Mesendoderm (in vitro differentiated cells): ENCODE data around the gene KLHL18. TPM values are rescaled to one million over a fixed set of nuclear protein-coding genes. Genes with fewer than 3 reads are reported as not detected.
A peak's percentile ranks its signal among the peaks of the same experiment; 100 is the strongest.

Experiments used
- DNase-seq: peaks from one replicate; pipeline ENCODE4 v3.0.0; 2013
- H2AK5ac ChIP-seq: 2 replicates; pipeline ENCODE4 v1.6.1; 2013; ENCODE audit warnings: low read length, inconsistent platforms
- H2BK120ac ChIP-seq: 2 replicates; pipeline ENCODE4 v1.6.1; 2013; ENCODE audit warnings: low read depth, mild to moderate bottlenecking, low read length, moderate library complexity, mixed read lengths
- H2BK15ac ChIP-seq: replicated peaks from 2 replicates; pipeline ENCODE4 v1.6.1; 2013; ENCODE audit warnings: low read depth, mild to moderate bottlenecking, moderate library complexity
- H2BK5ac ChIP-seq: 2 replicates; pipeline ENCODE4 v1.6.1; 2013; ENCODE audit warnings: low read length, inconsistent platforms
- H3K18ac ChIP-seq: 2 replicates; pipeline ENCODE4 v1.6.1; 2013; ENCODE audit warnings: mild to moderate bottlenecking, low read length, mixed read lengths
- H3K23ac ChIP-seq: one replicate; pipeline ENCODE4 v1.6.1; 2013; ENCODE audit warnings: low read length
- H3K27ac ChIP-seq: 2 replicates; pipeline ENCODE4 v1.5.1; 2013; ENCODE audit warnings: low read depth, mild to moderate bottlenecking, inconsistent platforms, low read length, moderate library complexity
- H3K27me3 ChIP-seq: 2 replicates; pipeline ENCODE4 v1.6.1; 2013; ENCODE audit warnings: low read length, control low read depth, mild to moderate bottlenecking, inconsistent platforms; ENCODE audit not compliant: insufficient read depth, poor library complexity
- H3K36me3 ChIP-seq: 2 replicates; pipeline ENCODE4 v1.6.1; 2013; ENCODE audit warnings: low read length, inconsistent platforms; ENCODE audit not compliant: control insufficient read depth, insufficient read depth
- H3K4ac ChIP-seq: one replicate; pipeline ENCODE4 v1.6.1; 2013; ENCODE audit warnings: low read depth, mild to moderate bottlenecking, low read length, moderate library complexity
- H3K4me1 ChIP-seq: 2 replicates; pipeline ENCODE4 v1.6.1; 2013; ENCODE audit warnings: low read depth, low read length, inconsistent platforms; ENCODE audit not compliant: control insufficient read depth
- H3K4me2 ChIP-seq: 2 replicates; pipeline ENCODE4 v1.6.1; 2013; ENCODE audit warnings: low read length
- H3K4me3 ChIP-seq: 2 replicates; pipeline ENCODE4 v1.5.1; 2013; ENCODE audit warnings: mild to moderate bottlenecking, low read length
- H3K56ac ChIP-seq: one replicate; pipeline ENCODE4 v1.6.1; 2013; ENCODE audit warnings: low read length
- H3K79me1 ChIP-seq: 2 replicates; pipeline ENCODE4 v1.6.1; 2013; ENCODE audit warnings: low read length, inconsistent platforms
- H3K79me2 ChIP-seq: 2 replicates; pipeline ENCODE4 v1.6.1; 2013; ENCODE audit warnings: mild to moderate bottlenecking, low read length; ENCODE audit not compliant: control insufficient read depth, insufficient read depth
- H3K9ac ChIP-seq: 2 replicates; pipeline ENCODE4 v1.6.1; 2013; ENCODE audit warnings: low read length, inconsistent platforms
- H4K5ac ChIP-seq: one replicate; pipeline ENCODE4 v1.6.1; 2013; ENCODE audit warnings: low read length
- H4K8ac ChIP-seq: one replicate; pipeline ENCODE4 v1.6.1; 2013; ENCODE audit warnings: low read depth, mild to moderate bottlenecking, control low read depth, low read length, moderate library complexity
- WGBS: extraction: QIAGEN DNeasy Blood & Tissue Kit; methylation state at CpG from one replicate; pipeline ENCODE4 v1.1.7; 2013; ENCODE audit warnings: low lambda C conversion rate, missing lambda C conversion rate; ENCODE audit not compliant: insufficient coverage; ENCODE audit errors: extremely low coverage; 5-methylcytosine and 5-hydroxymethylcytosine counted together
- polyA plus RNA-seq, 2 experiments: library from polyadenylated mRNA; stranded (reverse); fragments of 200-250 nt; gene quantifications; one replicate each; pipeline ENCODE4 v1.2.3, GENCODE V29; 2013

The KLHL18 gene
- polyA plus RNA-seq (2013, experiment 1 of 2) = 13.6 TPM
- 13.6 TPM for polyA plus RNA-seq (2013, experiment 2 of 2)

DNA sequence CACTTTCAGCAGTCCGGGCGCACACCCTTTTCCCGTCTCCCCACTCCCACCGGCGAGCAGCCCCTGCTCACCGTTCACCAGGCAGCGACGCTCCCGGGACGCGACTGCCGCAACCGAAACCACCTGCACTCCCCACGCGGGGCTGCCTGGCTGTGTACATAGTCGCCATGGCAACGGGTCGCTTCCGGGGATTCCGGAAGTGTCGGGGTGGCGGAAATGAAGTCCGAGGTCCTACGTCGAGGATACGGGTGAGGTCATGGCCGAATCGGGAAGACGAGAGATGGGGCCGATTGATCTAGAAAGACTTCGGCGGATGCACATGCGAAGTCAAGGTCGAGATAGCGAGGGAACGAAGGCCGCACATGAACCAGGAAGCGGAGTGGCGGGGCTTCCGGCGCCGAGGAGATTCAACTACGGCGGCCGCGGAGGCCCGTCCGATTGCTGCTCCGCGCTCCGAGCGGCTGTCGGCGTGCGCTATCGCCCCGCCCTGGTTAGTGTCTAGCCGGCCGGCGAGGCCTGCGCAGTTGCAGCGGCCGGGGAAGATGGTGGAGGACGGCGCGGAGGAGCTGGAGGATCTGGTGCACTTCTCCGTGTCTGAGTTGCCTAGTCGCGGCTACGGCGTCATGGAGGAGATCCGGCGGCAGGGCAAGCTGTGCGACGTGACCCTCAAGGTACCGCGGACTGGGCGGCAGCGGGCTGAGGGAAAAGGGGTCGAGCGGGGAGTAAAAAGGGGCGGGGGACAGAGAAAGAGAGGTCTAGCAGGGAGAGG lies at the start of gene KLHL18, which contains the start of gene KIF9:
TSS of gene KLHL18 (plus strand) at position 521 of the 769 bp plus-strand sequence. CDS start at position 543, 22 bp downstream.
TSS of gene KIF9 (minus strand) at position 376 of the 769 bp plus-strand sequence. CDS start 5,425 bp downstream, outside the sequence.
- Histone ChIP-seq H3K4me3 (peak within 1 kb of the TSS; percentile 94), H3K18ac (peak within 1 kb of the TSS; percentile 77), H4K5ac (no peak within 1 kb of the TSS), H3K9ac (peak within 1 kb of the TSS; percentile 93), H2BK5ac (peak within 1 kb of the TSS; percentile 97), H3K56ac (peak within 1 kb of the TSS; percentile 99), H3K4me1 (no peaks in the 10 kb centered on the region), H2AK5ac (no peak within 1 kb of the TSS), H3K4me2 (peak within 1 kb of the TSS; percentile 93), H3K4ac (no peak within 1 kb of the TSS), H2BK15ac (no peak within 1 kb of the TSS), H3K23ac (peak within 1 kb of the TSS; percentile 95), H3K27ac (peak within 1 kb of the TSS; percentile 46), H3K36me3 (no peaks in the 10 kb centered on the region), H3K79me1 (peaks cover 16% of the 10 kb centered on the region), H2BK120ac (no peak within 1 kb of the TSS), H3K27me3 (no peaks in the 10 kb centered on the region), H3K79me2 (peaks cover 29% of the 10 kb centered on the region), H4K8ac (no peak within 1 kb of the TSS)
- peak; percentile 97 for DNase-seq
- WGBS = no CpG with 5 or more reads among the region's 82 CpGs

DNA sequence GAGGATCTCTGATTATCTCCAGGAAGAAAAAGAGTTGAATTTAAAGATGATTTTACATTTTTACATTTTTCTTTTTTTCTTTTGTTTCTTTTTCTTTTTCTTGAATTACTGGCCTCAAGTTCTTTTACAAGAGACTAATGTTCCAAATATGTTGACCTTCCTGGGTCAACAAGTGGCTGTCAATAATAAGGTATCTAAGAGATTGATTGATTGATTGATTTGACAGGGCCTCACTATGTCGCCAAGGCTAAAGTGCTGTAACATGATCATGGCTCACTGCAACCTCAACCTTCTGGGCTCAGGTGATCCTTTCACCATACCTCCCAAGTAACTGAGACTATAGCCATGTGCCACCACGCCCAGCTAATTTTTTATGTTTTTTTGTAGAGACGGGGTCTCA lies 44.7 kb upstream of the KLHL18 start:
- Histone ChIP-seq H4K5ac (no peak overlapping the region), H3K79me1 (no peaks in the 10 kb centered on the region), H3K4me1 (no peaks in the 10 kb centered on the region), H3K23ac (no peak overlapping the region), H3K27ac (no peak overlapping the region), H3K36me3 (no peaks in the 10 kb centered on the region), H2BK5ac (no peak overlapping the region), H3K4me2 (no peak overlapping the region), H3K79me2 (no peaks in the 10 kb centered on the region), H2BK120ac (no peak overlapping the region), H3K56ac (no peak overlapping the region), H3K4me3 (no peak overlapping the region), H4K8ac (no peak overlapping the region), H3K18ac (no peak overlapping the region), H3K27me3 (no peaks in the 10 kb centered on the region), H3K9ac (no peak overlapping the region), H2AK5ac (no peak overlapping the region), H2BK15ac (no peak overlapping the region), H3K4ac (no peak overlapping the region)
- no CpG with 5 or more reads among the region's 3 CpGs for WGBS
- DNase-seq = no peak

DNA sequence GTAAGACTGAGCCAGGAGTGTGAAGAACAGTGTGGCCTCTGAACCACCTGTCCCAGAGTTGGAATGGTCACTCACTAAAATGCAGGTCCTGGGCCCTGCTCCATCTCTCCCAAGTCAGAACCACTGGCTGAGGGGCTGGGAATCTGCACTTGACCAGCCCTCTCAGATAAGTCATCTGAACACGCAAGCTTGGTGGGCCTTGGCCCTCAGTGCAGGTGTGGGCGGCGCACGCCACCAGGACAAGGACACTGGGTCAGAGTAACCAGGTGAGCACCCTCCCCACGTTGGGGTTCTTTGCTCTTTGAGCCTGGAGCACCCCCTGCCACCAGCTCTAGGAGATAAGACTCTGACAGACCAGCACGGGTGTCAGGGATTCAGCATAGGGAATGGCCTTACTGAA lies 42.8 kb upstream of the KLHL18 start:
- Histone ChIP-seq H3K4me2 (no peak overlapping the region), H3K9ac (no peak overlapping the region), H3K18ac (no peak overlapping the region), H3K4ac (no peak overlapping the region), H3K27me3 (no peaks in the 10 kb centered on the region), H2AK5ac (no peak overlapping the region), H3K79me1 (no peaks in the 10 kb centered on the region), H2BK120ac (no peak overlapping the region), H3K27ac (no peak overlapping the region), H3K36me3 (no peaks in the 10 kb centered on the region), H2BK5ac (no peak overlapping the region), H3K4me1 (no peaks in the 10 kb centered on the region), H3K23ac (no peak overlapping the region), H2BK15ac (no peak overlapping the region), H3K79me2 (no peaks in the 10 kb centered on the region), H3K56ac (no peak overlapping the region), H3K4me3 (no peak overlapping the region), H4K8ac (no peak overlapping the region), H4K5ac (no peak overlapping the region)
- DNase-seq = no peak
- whole genome bisulfite sequencing = no CpG with 5 or more reads among the region's 6 CpGs

DNA sequence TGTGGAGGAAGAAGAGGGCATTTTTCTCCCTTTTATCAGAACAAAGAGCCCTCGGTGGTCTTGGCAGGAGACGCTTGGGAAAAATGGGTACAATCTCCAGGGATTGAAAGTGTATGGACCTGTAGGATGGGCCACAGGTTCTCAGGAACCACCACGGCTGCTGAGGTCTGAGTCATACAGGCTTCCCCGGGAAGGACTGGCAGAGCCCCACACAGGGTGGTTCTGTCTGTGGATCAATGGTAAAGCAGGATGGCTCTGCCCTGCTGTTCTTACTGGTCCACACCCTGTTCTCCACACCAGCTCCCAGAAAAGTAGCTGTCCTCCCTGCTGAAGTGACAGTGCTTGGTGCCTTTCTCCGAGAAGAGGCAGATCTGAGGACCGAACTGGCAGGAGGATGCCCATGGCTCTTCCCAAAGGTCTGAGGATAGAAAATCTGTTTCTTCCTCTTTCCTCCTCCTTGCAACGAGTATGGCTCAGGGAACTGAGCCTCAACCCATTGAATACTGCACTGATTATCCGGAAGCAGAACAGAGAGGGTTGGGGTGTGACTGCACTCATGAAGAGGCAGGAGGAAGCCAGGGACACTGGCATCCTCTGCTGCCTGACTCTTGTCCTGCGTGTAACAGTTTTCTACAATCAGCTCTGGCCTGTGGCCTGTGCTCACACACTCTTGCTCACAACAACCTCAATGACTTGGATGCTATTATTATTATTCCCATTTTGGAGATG lies 39.2 kb upstream of the KLHL18 start:
- WGBS = no CpG with 5 or more reads among the region's 9 CpGs

DNA sequence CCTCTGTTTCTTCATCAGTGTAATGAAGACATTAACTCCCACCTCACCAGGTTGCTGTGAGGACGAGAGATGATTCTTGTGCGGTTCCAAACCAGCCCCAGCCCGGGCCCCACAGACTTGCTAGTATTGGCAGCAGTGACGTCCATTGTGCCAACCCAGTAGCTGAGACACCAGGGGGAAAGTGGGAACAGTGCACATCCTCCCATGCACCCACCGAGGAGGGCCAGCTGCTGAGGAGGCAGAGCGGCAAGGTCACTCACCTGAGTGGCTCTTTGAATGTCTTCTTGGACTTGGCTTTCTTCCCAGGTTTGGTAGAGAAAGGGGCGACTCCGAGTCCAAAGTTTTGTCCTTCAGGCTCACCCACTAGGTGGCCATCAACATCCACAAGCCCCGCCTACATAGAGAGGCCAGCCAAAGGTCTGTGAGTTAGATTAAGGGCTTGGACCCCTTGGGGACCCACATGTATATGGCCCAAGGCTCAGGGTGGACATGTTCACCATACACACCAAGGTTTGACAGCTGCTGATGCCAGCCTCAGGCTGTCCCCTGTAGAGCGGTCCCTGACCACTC lies 38.1 kb upstream of the KLHL18 start:
- no peak overlapping the region for H2BK5ac ChIP-seq
- no peak overlapping the region for H2BK15ac ChIP-seq
- H3K27ac ChIP-seq = no peak overlapping the region
- no CpG with 5 or more reads among the region's 10 CpGs for WGBS
- no peak for DNase-seq
- H3K4me3 ChIP-seq = no peak overlapping the region
- no peaks in the 10 kb centered on the region for H3K27me3 ChIP-seq
- no peak overlapping the region for H3K9ac ChIP-seq
- H3K56ac ChIP-seq = no peak overlapping the region
- H3K79me2 ChIP-seq = no peaks in the 10 kb centered on the region
- no peaks in the 10 kb centered on the region for H3K79me1 ChIP-seq
- H4K5ac ChIP-seq = no peak overlapping the region
- no peaks in the 10 kb centered on the region for H3K36me3 ChIP-seq
- H4K8ac ChIP-seq = no peak overlapping the region
- no peaks in the 10 kb centered on the region for H3K4me1 ChIP-seq
- no peak overlapping the region for H3K4ac ChIP-seq
- no peak overlapping the region for H3K23ac ChIP-seq
- no peak overlapping the region for H2BK120ac ChIP-seq
- H3K18ac ChIP-seq = no peak overlapping the region
- no peak overlapping the region for H3K4me2 ChIP-seq
- no peak overlapping the region for H2AK5ac ChIP-seq

More for the DNA sequence above, 39.2 kb upstream of the KLHL18 start:
- Histone ChIP-seq H2BK5ac (no peak overlapping the region), H3K18ac (no peak overlapping the region), H4K8ac (no peak overlapping the region), H3K4me1 (no peaks in the 10 kb centered on the region), H3K79me1 (no peaks in the 10 kb centered on the region), H3K27me3 (no peaks in the 10 kb centered on the region), H3K36me3 (no peaks in the 10 kb centered on the region), H3K4me2 (no peak overlapping the region), H4K5ac (no peak overlapping the region), H3K56ac (no peak overlapping the region), H2BK15ac (no peak overlapping the region), H3K27ac (no peak overlapping the region), H3K4me3 (no peak overlapping the region), H3K23ac (no peak overlapping the region), H2AK5ac (no peak overlapping the region), H3K4ac (no peak overlapping the region), H3K9ac (no peak overlapping the region), H3K79me2 (no peaks in the 10 kb centered on the region), H2BK120ac (no peak overlapping the region)
- DNase-seq = no peak
